Fibroblast of skin of right quadriceps (primary cell): ENCODE data around the gene ATXN7L1.
"Not testable (repeated sequence)": the region's sequence is repeated elsewhere in the genome, so short reads cannot be mapped to it uniquely, and the experiment has no call there.

Experiments
- DNase-seq: peaks from one replicate; pipeline ENCODE4 v3.0.0-alpha.2; 2013

The ATXN7L1 gene

DNA sequence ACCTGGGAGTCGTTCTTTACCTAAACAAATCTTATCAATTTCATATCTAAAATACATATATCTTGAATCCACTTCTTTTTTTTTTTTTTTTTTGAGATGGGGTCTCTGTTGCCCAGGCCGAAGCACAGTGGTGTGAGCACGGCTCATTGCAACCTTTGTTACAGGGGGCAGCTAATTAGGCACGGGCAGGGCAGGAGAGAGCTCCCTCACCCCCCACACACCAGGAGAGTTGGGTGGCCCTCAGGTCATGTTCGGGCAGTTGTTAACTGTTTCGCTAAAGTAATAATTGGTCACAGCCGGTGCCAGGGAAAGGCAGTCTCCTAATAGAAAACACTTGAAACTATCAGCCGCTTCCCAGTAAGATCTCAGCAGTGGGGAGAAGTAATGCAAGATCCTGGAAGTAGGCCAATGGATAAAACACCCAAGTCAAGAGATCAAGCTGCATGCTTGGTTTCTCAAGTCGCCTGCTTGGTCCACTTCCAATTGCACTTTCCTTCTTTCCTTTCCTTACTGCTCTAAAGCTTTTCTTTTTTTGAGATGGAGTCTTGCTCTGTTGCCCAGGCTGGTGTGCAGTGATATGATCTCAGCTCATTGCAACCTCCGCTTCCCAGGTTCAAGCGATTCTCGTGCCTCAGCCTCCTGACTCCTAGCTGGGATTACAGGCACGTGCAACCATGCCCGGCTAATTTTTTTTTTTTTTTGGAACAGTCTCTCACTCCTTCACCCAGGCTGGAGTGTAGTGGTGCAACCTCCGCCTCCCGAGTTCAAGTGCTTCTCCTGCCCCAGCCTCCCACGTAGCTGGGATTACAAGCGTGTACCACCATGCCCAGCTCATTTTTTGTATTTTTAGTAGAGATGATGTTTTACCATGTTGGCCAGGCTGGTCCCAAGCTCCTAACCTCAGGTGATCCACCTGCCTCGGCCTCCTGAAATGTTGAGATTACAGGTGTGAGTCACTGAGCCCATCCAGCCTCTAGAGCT is 273.8 kb downstream of the ATXN7L1 start:
- peak; percentile 55 for DNase-seq

DNA sequence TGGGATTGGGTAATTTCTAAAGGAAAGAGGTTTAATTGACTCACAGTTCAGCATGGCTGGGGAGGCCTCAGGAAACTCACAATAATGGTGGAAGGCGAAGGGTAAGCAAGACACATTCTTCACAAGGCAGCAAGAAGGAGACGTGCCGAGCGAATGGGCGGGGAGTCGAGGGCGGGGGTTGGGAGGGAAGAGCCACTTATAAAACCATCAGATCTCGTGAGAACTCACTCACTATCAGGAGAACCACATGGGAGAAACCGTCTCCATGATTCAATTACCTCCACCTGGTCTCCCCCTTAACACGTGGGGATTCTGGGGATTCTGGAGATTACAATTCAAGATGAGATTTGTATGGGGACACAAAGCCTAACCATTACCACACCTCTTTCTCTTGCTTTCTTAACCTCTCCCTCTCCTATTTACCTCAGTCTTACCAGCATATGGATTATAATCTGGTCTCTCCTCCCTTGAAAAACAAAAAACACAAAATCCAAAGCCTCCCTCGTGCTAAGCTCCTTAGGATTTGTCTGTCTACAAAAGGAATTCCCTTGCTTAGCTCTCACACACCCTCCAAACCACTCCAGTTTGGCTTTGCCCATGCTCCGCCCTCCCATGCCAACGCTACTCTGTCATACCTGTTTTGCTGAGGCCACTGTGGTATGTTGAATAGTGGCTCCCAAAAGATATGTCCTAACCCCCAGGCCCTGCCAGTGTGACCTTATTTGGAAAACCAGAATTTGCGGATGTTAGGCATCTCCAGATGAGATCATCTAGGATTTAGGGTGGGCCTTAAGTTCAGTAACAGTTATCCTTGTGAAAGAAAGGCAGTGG is 275.5 kb downstream of the ATXN7L1 start:
- DNase-seq: peak; percentile 40

DNA sequence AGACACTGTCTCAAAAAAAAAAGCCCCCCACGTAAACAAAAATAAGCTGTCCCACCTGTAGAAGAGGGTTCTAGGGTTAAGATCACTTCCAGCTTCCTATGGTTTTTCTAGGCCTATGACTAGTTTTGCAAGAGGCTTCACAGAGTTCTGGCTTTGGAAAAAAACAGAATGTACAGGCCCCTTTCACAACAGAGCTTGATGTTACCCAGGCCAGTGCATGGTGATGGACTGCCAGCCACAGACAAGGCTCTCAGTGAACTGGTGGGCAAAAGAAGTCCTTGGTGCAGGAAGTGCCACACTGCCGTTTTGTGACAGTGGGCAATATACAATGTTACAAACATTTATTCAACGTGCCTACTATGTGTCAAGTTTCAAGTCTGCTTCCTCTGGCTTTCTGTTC is 276.8 kb downstream of the ATXN7L1 start:
- DNase-seq: no peak

DNA sequence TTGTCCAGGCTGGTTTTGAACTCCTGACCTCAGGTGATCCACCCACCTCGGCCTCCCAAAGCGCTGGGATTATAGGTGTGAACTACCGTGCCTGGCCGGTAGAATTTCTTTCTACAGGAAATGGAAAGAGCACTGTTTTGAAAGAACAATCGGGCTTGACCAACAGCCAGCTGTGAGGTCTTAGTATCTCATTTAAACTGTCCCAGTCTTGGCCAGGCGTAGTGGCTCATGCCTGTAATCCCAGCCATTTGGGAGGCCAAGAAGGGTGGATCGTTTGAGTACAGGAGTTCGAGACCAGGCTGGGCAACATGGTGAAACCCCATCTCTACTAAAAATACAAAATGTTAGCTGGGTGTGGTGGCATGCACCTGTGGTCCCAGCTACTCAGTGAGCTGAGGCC is 277.3 kb downstream of the ATXN7L1 start:
- DNase-seq: not testable (repeated sequence)

DNA sequence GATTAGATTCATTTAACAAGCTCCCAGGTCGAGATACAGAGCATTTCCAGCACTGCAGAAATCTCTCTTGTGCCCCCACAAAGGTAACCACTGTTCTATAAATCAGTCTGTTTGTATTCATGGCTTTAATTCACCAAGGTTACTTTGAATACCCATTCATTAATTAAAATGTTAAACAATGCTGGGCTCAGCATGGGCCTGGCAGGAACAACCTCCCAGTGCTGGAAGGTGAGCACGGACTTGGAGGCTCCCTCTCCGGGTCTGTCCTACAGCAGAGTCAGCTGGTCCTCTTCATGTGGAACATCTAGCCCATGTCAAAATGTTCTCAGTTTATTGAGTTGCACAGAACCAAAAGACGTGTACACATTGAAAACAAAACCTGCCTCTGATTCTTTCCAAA is 279.5 kb downstream of the ATXN7L1 start:
- no peak for DNase-seq

DNA sequence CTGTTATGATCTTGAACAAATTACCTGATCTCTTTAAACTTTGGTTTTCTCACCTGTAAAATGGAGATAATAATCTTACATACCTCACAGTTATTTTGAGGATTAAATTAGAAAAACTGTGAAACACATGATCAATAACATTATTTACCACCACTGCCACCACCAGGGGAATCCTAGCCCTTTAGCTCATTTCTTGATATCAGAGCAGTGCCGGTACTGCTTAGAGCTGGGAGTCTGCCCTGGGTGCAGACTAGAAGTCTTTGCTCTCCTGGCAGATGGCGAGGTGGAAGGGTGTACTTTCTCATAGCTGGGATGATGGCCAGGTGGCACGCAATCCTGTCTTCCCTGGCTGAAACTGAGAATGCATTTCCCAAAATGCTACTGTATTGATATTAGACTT is 282.4 kb downstream of the ATXN7L1 start:
- no peak for DNase-seq

DNA sequence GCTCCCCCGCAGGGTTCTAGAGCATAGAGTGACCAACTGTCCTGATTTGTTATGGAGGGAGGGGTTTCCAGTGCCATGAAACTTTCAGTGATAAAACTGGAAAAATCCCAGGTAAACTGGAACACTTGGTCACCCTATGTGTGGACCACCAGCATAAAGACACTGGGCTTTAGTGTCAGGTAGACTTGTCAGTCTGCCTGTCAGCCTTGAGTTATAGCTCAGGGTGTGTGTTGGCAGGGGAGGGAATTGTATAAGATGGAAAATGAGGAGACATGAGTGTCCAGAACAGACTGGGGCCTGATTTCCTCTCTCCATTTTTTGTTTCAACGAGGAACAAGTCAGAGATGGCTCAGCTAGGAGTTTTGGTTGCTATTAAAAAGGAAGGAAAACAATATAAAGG is 284.9 kb downstream of the ATXN7L1 start:
- no peak for DNase-seq

DNA sequence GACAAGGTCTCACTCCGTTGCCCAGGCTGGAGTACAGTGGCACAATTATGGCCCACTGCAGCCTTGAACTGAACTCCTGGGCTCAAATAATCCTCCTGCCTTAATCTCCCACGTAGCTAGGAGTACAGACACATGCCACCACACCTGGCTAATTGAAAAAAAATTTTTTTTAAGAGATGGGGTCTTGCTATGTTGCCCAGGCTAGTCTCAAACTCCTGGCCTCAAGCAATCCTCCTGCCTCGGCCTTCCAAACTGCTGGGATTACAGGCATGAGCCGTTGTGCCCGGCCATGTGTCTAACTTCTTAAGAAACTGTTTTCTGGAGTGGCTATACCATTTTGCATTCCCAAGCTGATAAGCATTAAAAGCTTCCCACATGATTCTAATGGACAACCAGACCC is 285.6 kb downstream of the ATXN7L1 start:
- DNase-seq: no peak

DNA sequence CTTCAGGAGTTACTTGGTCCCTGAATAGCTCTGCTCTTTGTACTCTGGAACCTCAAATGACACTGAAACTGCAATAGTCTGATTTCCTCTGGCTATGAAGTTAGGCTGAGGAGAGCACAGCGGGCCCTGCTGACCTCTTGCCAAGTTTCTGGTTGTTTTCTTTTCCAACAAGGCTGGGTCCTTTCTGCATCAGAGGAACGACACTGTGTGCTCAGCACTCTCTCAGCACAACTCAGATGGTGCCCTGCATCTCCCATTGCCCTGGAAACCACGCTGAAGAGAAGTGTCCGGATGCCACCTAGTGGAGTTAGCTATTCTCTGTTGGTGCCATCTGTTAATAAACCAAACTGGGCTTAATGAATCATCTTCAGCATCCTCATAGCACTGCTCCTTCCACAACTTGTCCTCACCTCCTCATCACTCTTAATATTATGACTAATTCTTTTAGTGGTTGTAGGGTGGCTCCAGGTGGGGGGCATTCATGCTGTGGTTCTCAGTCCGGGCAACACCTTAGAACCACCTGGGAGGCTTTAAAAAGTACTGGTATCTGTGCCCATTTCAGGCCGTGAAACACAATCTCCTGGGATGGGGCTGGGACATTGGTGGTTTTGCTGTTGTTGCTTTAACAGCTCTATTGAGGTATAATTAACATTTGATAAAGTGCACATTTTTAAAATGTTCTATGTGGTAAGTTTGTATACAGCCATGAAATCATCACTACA is 286.9 kb downstream of the ATXN7L1 start:
- peak; percentile 78 for DNase-seq

DNA sequence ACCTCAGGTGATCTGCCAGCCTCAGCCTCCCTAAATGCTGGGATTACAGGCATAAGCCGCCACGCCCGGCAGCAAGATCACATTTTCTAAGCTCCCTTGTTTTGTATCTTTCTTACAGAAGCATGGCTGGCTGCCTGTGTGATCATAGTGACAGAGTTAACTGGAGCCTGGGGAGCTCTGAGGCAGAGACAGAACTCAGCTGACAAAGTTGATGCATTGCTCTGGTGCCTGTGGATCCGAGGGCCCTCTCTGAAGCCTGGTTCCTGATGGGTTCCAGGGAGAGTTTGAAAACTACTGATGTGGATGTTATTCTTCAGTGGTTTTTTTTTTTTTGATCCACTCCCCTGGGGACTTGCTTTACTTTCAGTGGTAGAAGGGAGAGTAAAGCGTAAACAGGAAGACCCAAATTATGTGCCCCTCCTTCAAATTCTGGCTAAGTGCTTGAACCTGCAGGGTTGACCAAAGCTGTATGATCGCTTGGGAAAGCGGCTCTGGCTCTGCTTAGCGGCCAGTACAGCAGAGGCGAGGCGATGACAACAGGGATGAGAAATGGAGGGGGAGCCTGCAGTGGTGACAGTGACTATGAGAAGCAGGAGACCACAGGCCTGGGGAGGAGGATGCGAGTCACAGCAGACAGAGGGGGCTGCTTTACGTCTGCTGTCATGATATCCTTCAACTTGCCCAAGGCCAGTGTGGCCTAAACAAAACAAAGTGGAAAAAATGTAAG is 288.3 kb downstream of the ATXN7L1 start:
- peak; percentile 72 for DNase-seq

DNA sequence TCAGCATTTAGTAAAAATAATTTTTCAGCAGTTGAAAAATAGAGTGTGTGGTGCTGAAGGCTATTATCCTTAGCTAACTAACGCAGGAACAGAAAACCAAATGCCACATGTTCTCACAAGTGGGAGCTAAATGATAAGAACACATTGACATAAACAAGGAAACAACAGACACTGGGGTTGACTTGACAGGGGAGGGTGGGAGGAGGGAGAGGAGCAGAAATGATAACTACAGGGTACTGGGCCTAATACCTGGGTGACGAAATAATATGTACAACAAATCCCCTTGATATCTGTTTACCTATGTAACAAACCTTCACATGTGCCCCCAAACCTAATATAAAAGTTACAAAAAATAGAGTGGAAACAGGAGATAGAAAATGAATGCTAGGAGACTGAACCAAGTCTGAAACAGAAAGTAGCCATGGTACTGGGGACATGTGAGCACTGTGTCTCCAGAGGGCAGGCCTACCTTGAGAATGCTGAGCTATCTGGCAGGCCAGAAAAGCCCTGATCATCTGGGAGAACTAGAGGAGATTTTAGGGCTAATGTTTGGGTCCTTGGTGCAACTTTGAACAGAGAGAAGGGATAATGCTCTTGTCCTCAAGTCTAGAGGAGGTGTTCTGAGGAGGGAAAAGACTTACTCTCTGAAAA is 290.4 kb downstream of the ATXN7L1 start:
- no peak for DNase-seq

DNA sequence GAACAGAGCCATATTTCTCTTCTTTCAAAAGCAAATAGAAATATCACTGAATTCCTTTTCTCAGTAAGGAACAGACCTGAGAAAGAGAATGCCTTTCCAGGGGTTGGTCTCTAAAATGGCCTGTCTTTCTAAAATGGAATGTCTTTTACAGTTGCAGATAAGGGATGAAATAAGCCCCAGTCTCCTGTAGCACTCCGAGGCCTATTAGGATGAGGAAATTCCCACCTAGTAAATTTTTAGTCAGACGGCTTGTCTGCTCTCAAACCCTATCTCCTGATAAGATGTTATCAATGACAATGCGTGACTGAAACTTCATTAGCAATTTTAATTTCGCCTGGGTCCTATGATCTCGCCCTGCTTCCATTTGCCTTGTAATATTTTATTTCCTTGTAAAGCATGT is 292.2 kb downstream of the ATXN7L1 start:
- no peak for DNase-seq

DNA sequence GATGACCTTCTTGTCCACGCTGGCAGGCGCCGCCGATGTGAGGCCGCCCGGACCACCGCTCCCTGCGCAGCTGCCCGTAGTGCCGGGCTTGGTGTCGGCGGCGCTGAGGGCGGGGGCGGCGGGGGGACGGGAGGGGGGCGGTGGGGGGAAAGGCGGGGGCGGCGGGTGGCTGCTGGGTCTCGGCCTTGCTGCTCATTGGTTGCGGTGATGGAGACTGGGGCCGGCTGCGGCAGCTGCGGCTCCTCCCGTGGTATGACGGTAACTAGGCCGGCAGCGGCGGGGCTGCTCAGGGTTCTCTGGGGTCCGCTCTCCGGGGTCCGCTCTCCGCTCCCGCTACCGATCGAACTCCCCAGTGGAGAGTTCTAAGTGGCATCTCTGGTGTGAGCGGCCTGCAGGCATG is 293.3 kb downstream of the ATXN7L1 start:
- DNase-seq: no peak

DNA sequence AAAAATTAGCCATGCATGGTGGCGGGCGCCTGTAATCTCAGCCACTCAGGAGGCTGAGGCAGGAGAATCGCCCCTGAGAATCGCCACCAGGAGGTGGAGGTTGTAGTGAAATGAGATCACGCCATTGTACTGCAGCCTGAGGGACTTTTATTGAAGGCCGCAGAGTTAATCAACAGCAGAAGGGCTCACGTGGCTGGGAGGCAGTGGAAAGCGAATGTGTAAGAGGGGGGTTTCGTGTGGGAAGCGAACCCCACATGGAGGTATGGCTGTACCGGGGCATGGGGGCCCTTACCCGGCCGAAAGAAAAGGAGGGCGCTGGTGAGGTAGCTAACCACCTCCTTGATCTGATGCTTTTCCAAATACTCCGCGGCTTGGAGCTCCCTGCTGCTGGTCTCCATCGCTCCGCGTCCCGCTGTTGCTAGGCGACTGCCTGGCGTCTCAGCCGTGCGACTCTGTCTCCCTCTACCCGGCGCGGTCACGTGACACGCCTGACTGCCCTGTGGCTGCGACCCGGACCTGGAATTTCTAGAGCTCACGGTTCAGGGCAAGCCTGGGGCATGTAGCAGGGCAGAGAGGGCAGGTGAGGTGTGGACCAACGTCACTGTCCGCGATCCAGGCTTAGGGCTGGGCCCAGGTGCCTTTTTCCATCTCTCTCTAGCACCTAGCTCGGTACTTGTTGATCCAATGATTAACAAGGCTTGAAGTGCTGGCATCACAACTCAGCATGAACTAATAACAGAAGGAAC is 295.2 kb downstream of the ATXN7L1 start, which contains the start of gene EFCAB10:
Gene EFCAB10 (minus strand): TSS at position 428 of the 746 bp plus-strand sequence. CDS start 30 bp downstream, at position 398.
- peak; percentile 51 for DNase-seq

DNA sequence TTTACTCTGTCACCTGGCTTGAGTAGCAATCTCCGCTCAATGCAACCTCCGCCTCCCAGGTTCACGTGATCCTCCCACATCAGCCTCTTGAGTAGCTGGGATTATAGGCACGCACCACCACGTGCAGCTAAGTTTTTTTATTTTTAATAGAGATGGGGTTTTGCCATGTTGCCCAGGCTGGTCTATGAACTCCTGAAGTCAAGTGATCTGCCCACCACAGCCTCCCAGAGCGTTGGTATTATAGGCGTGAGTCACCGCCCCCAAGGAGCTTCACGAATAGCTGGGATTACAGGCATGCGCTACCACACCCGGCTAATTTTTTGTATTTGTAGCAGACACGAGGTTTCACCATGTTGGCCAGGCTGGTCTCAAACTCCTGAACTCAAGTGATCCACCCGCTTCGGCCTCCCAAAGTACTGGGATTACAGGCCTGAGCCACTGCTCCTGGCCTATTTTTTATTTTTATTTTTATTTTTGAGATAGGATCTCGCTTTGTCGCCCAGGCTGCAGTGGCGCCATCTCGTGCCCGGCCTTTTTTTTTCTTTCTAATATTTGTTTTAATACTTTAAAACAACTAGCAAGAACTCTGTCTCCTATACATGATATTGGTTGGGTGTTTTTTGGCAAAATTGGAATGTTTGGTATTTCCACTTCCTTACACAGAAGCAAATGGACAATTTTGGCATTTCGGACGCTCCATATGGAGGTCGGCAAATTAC is 296.2 kb downstream of the ATXN7L1 start:
- no peak for DNase-seq

DNA sequence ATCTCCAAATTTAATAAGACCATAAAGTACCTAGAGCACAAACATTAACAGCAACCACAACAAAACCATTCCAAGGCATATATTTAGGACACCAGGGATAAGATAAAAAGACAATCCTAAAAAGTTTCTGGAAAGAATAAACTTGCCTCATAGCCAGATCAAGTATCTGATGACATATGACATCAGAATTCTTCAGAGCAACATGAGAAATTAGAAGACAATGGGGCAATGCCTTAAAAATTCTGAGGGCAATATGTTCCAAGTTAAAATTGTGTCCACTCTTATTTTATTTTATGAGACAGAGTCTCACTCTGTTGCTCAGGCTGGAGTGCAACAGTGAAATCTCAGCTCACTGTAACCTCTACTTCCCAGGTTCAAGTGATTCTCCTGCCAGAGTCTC is 297.9 kb downstream of the ATXN7L1 start:
- peak; percentile 18 for DNase-seq

DNA sequence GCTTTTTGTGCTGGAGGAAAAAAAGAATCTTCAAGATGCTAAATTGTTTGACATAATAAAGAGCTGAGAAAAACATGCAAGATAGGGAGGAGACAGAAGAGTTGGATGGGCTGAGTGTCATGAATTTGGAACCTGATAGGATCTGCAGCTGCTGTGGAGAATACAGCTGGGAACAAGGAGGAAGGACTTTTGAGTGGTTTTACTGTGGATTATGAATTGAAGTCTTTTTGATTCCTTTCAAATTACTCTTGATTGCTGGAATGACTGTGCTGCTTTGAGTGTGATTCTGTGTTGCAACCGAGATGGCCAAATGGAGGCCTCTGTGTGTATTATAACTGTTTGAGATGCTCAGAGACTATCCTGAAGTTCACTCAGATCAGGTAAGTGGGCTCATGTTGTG is 299.1 kb downstream of the ATXN7L1 start:
- DNase-seq: no peak

DNA sequence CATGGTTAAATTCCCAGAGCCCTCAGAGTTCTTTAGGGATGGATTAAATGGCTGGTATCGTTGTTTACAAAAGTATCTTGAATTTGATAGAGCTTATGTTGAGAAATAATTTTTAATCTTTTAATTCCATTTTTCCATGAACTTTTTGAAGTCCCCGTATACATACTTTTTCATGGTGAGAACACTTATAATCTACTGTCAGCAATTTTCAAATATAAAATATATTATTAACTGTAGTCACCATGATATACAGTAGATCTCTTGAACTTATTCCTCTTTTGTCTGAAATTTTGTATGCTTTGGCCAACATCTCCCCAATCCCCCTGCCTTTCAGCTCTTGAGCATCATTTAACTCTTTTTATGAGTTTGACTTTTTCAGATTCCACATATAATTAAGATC is 304.5 kb downstream of the ATXN7L1 start:
- no peak for DNase-seq

DNA sequence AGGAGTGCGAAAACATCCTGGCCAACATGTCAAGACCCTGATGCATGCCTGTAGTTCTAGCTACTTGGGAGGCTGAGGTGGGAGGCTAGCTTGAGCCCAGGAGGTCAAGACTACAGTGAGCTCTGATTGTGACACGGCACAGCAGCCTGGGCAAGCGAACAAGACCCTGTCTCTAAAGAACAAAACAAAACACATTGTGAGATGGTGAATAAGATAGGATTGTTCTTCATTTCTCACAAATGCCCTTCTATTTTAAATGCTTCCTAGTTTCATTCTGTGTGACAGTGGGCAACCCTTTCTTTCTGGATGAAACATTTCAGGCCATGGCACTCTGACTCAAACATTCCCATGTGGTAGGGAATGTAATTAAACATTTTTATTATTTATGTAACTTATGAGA is 308.6 kb downstream of the ATXN7L1 start:
- no peak for DNase-seq

DNA sequence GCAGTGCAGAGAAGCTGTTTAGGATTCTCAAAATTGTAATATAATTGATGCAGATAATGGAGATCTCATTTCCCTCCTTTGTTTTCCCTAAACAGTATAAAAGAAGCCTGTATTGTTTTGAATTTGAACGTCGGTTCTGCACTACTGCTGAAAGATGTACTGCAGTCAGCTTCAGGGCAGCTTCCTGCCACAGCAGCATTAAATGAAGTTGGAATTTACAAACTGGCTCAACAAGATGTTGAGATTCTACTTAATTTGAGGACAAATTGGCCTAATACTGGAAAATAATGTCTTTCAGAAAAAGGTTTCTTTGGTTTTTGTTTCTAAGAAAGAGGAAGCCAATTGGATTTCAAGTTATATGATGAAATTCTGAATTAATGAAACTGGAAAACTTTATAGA is 309.4 kb downstream of the ATXN7L1 start:
- DNase-seq: no peak
